NCI-H2107 treated with DMSO at 0.1 percent for 48 hours (cell line): ENCODE results near the gene CDC42BPG.

Experiments
- DNase-seq: peaks from one replicate; lab custom pipeline; 2025; ENCODE audit not compliant: unreplicated experiment; lab: John Stamatoyannopoulos, UW

CDC42BPG gene

DNA sequence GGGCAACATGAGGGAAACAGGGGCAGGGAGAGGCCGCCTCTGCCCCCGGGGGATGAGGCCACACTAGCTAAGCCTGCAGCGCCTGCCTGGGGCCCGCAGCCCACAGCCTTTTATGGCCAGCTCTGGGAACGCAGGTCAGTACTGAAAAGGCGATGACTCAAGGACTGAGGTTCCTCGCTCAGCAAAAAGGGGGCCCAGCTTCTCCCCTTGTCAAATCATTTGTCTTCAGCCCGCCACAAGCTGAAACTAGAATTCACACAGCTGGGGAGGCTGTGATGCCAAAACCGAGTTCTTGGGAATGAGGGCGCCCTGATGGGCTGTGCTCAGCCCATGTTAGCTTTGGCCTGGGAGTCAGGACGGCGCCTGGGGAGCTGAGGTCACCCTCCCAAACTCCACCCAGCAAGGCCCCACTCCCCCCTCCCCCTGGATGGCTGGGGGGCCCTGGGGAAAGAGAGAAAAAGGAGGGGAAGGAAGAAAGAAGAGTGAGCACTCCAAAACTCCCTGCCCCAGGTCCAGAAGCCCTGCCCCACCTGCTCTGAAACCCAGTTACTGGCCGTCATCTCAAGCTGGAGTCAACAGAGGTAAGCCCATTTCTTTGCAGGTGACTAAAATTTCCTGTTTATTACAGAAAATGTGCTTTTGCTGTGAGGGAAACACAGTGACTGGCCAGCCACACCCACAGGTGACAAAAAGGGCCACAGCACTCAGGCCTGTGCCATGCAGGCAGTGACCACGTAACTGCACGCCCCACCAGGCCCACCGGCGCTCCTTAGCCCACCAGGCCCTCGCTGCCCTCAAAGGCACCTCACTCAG is 20.2 kb upstream of the CDC42BPG start:
- no peak for DNase-seq

DNA sequence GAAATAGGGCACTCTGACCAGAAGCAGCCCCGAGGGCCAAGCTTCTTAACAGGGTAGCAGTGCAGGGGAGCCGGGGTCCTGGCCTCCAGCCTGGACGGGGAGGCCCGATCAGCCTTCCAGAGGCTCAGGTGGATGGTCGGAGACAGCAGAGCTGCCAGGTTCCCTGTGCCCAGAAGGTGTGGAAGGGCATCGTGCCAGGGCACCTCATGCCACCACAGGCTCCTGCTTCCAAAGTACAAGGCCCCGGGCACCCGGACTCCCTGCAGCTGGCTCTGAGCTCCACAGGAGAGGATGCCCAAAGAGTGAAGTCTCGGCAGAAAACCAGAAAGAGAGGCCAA is 19.7 kb upstream of the CDC42BPG start:
- no peak for DNase-seq

DNA sequence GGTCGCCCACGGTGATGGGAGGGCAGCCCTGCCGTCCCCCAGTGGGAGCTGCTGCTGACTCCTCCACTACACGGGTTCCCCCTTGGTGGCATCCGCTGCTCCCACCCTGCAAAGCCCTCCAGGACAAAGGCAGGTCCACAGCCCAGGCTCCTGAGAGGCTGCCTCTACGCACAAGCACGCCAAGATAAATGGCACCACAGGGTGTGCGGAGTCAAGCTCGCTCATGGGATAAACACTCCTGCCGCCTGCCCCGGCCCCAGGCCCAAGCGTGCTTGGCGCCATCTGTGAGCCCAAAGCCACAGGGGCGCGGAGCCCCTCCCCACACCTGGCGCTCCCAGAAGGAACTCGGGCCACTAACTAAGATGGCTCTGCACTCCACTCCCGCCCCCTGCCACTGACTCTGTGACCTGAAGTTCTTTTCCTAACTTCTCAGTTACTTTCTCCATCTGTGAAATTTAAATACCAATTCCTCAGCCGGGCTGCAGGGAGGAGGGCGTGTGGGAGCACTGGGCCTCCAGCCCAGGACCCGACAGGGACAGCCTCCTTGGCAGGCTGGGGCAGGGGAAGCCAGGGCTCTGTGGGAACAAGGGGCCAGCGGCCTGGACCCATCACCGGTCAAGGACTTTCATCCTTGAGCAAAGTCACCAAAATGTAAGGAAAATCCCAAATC is 19.1 kb upstream of the CDC42BPG start:
- no peak for DNase-seq

DNA sequence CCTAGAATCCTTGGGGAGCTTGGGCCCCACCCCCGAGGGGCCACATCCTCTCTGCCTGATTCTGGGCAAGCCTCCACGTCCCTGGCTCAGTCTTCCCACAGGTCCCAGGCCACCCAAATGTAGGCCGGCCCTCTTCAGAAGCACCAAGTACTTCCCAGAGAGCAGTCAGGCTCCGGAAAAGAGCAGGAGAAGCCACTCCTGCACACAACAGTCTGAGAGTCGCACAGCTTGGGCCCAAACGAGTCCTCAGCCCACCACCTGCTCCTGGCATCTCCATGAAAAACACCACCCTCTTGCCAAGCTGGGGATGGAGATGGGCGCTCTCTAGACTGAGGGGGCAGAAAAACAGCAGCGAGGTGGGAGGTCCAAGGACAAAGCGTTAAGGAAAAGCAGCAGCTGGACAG is 18.5 kb upstream of the CDC42BPG start:
- no peak for DNase-seq

DNA sequence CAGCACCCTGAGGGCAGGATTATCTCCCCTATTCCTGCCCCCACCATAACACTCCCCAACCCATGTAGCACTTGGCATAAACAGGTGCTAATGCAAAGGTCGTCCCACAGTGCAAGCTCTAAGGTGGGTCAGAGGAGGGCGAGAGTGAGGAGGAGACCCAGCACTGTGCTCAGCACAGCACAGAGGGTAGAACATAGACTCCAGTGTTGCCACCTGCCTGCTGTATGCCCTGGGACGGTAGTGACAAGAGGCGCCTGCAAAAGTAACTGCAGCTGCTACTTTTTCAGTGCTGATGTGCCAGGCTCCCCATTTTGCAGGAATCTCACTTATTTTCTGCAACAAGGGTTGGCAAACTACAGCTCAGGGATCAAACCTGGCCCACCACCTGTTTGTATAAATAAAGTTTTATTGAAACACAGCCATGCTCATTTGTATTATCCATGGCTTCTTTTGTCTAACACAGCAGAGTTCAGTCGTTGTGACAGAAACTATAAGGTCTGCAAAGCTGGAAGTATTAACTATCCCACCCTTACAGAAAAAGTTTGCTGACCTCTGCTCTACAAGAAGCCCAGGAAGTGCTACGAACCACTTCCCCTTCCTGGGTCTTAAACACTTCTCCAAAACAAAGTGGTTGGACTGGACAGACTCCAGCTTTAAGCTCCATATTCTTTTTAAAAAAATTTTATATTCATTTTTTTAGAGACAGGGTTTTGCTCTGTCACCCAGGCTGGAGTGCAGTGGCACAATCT is 16.9 kb upstream of the CDC42BPG start:
- DNase-seq = no peak

DNA sequence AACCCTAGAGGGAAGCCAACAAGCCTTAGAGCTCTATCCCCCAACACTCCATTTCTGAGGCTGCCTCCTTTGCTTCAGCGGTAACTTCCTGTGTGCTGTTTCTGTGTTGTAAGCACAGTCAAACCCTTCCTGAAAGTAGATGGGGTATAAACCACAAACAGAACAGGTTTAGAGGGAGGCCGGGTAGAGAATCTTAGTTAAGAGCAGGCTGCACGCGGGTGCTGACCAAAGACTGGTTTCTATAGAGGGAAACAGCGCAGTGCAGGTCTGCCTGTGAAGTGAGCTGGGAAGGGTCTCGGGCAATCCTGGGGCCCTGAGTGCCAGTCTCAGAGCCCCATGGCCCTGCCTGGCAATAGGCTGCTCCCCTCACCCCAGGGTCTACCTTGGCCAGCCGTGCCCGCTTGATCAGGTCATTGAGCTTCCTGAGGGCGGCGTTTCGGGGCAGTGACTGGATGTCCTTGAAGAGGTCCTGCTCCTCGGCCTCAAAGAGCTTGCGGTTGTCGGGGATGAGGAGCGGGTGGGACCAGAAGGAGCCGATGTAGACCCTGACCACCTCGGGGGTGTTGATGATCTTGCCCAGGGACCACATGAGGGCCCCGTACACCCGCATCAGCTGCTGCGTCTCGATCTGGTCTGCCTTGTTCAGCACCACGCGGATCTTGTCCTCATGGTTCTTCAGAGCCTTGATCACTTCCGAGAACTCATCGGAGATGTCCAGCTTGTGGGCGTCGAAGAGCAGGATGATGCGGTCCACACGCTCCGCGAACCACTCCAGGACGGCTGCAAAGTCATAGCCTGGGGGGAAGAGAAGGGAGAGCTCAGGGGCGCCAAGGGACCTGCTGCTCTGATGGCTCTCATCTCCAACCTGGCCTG is 15.3 kb upstream of the CDC42BPG start:
- DNase-seq = no peak

DNA sequence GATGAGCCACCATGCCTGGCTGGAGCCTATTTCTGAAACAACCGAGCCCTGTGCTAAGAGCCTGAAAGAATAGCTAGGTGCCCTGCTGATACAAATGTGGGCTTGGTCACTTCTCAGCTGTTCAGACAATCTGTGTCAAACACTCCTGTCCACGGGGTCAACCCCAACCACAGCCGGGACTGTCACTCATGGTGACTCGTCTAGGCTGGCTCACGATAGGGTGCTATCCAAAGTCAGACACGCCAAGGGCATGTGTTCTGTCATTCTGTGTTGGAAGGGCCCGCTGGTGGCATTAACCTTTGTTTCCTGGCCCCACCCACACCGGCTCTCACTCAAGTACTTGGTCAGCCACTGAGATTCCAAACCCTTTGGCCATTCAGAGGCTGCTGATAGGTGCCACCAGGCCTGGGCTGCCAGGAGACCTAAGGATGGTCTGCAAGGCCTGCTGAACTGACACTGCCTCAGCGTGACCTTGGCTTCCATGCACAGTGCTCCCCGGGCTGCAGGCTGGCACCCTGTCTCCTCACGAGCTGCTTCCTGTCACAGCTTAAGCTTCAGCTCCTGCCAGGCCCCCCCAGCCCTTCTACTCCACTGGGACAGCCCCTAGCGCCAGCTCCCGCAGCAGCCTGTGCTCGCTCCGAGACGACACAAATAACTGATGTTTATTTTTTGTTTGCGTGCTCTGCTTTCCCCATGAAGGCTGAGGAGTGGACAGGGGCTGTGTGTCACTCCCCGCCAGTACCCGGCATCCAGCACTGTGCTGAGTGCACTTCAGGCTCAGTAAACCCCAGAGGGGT is 14.2 kb upstream of the CDC42BPG start:
- DNase-seq = no peak

DNA sequence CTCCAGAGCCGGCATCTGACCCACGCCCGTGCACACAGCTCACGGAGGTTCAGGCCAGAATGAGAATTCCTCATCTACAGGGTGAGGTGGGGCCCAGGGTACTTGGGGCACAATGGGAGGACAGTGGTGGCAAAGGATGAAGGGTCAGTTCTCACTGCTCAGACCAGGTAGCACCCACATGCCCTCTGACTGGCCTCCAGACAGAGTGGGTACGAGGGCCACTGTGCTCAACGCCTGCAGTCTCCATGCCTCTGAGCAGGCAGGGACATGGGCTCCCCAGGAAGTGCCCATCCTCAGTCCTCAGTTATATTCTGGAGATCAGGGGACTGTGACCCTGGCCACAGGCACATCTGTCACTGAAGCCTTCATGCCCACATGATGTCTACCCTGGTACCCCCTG is 13.0 kb upstream of the CDC42BPG start:
- no peak for DNase-seq

DNA sequence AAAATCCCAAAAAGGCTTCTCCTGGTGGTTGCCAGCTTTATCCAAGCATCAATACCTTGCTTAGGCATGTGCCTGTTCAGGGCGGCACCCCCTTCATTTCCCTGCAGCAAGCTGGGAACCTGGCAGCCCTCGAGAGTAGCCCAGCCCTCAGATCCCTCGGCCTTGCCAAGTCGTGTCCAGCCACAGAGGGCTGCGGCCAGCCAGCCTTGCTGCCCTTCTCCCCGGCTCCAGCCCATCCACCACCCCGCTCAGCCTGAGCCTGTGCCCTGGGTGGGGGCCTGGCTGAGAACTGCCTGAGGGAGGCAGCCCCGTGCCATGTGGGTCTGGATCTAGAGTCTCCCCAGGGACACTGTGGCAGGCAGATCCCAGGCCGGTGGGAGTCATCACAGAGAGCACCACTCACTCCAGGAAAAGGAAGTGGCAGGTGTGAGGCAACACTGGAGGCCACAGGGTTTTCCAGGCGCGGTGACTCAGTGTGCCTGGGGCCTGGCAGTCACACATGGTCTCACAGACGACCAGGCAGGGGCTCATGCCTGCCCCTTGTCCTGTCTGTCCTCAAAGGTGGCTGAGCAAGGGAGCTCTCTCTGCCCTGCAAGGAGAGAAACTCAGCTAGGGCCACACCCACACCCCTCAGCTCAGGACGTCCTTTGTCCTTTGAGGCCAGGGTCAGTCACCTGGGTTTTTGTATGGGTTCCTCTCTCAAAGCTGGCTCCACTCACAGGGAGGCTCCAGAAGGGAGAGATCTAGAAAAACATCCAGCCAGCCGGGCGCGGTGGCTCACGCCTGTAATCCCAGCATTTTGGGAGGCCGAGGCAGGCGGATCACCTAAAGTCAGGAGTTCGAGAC is 12.2 kb upstream of the CDC42BPG start:
- DNase-seq = peak; percentile 46

DNA sequence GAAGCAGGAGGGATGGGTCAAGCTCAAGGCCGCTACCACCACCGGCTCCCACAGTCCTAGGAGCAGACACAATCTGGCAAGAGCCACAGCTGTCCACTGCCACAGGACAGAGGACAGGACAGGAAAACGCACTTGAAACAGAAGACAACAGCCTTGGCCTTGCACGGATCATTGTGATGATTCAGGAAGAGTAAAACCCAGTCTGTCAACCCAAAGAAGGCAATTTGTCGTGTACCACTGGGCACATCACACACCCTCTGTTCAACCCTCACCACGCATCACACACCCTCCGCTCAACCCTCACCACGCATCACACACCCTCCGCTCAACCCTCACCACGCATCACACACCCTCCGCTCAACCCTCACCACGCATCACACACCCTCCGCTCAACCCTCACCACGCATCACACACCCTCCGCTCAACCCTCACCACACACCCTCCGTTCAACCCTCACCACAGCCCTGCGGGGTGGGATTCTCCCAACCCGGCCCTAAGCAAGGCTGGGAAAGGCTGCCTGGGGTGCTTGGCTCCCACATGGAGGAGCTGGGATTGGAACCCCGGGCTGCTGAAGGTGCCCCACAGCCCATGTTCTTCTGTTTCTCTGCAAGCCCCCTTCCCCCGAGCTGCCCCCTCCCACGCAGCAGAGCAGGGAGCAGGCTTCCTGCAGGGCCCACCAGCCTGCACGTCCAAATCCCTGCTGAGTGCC is 11.3 kb upstream of the CDC42BPG start:
- no peak for DNase-seq

DNA sequence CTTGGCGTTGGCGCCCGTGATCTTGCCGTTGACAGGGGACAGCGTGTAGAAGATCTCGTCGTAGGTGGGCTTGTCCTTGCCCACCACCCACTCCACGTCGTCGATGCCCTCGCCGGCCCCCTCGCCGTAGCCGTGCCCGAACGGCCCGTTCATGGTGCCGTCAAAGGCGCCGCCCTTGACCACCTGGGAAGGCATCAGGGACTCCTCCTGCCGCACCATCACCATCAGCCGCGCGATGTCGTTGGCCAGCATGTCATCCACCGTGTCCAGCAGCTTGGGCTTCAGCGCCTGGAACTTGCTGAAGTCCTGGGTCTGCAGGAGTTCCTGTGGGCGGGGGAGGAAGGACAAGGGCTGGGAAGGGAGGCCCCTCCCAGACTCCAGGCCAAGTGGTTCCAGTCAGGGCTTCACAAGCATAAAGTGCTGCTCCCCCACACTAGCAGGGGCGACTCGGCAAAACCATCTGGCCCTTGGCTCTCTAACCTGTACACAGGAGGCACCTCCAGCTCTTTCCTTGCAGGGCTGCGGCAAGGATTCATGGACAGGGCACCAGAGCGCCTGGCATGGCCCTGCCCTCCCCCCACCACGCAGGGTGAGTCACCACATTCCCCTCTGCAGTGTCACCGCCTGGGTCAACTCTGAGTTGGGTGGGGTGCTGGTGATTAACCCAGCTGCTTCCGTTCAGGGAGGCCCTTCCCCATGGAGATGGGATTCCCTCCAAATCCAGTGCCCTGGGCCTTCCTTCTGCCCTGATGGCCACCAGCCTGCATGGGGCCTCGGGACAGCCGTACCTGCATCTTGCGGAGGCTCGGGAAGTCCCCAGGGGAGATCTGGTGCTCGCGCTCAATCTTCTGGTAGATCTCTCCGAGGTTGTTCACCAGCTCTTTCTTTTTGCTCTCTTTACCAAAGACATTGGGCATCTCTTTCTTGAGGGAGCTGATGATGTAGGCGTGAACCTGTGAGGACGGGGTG is 10.4 kb upstream of the CDC42BPG start:
- DNase-seq = no peak

DNA sequence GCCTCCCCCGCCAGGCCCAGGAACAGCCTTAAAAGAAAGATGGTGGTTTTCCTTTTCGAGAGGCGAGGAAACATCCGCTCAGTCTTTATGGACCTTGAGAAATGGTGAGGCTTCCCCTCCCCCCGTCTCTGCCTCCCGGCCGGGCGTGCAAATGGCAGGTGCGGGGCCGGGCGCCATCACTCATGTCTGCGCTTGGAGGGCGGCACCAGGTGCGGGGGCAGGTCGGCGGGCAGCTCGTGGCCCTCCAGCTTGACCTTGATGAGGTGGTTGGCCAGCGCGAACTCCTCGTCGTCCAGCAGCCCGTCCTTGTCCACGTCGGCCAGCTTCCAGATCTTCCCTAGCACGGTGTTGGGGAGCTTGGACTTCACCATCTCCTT is 9.7 kb upstream of the CDC42BPG start:
- no peak for DNase-seq

DNA sequence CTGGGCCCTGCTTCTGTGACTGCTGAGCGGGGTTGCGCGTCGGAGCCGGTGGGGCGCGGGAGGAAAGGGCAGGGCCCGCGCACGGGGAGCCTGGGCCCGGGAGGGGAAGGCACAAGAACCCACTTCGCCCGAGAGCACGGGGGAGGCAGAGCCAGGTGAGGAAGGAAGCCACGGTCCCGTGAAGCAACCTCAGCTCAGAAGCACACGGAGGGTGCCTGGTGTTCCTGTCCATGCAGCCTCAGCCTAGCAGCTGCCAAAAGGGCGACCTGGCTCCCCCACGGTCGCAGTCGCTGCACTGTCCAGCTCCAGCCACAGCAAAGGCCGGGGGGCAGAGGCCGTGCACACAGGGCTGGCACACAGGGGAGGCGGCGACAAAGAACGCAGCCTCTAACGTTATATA is 9.3 kb upstream of the CDC42BPG start:
- no peak for DNase-seq

DNA sequence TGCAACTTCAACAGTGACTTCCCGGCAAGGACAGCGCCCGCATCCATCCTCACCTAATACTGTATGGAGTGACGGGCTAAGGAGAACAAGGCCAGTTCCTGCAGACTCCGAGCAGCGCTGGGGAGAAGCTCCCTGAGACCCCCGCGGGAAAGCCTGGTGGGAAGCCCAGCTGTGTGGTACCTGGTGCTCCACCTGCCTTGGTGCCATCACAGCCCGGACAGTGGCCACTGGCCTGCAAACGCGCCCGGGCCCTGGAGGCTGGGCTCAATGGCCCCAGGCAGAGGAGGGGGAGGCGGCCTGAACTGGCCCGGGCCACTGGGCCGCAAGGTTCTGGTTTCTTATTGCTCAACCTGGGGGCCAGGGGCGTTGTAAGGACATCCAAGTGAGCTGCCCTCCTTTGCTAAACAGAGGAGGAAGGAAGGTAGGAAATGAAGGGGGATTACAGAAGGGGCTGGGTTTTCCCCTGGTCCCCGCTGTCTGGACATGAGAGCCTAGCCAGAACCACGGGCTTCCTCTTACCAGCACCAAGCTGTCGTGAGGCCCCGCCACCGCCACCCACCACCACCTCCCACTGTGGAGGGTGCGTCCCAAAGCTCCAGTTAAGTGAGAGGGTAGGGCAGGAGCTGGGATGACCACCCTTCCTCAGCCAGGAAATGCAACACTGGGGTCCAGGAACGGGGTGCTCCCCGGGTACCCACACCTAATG is 8.5 kb upstream of the CDC42BPG start:
- no peak for DNase-seq

DNA sequence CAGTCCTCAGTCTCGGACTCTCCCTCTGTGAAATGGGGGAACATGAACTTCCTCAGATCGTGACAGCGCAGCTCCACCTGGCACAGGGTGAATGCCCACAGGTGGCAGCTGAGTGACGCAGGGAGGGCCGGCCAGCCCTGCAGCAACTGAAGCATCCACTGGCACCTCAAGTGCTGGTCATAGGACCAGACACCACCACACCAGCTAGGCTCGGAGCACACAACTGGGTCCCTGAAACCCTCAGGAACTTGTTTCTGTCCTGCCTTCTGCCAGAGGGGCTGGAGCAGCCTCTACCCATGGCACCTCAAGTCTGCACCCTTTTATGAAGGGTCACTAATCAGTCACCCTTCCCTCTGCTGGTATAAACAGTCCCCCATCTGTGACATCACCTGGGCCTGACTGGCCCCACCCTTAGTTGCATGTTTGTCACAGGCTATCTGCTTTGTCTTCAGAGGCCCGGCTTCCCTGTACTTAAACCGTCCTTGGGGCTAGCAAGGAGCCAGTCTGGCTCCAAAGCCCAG is 7.4 kb upstream of the CDC42BPG start:
- DNase-seq = no peak

DNA sequence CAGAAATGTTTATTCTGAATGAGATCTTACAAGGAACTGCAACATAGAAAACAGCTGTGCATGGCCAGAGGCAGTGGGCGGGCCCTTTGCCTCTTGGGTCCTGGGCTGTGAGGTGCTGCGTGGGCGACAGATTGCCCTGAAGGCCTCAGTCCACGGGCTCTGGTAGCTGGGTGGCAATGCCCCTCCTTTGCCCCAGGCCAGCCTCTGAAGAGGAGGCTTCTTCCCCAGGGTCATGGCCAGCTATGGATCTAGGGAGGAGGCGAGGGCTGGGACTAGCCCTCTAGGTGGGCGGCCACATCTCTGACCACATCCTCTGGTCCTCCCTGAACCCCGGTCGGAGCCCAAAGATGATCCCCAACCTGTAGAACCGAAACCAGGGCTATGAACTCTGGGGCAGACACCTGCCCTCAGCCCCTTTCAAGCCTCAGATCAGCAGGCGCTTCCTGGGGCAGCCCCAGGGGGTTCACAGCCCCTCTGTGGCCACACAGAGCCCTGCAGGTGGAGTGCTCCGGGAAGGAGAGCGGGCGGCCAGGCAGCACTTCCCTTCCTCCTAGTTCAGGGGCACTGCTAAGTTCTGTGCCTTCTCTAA is 6.6 kb upstream of the CDC42BPG start:
- DNase-seq = no peak
